NCI-H748 (cell line): Measurements from ENCODE around the gene SPOP.

ENCODE experiments used
- DNase-seq: peaks from one replicate; lab custom pipeline; 2025; ENCODE audit not compliant: unreplicated experiment; lab: John Stamatoyannopoulos, UW

Gene SPOP

GRCh38 chr17:49588726-49589576, 88.9 kb downstream of the SPOP start:
- no peak for DNase-seq

- no peak for DNase-seq
Measured at GRCh38 chr17:49588312-49588711, 89.6 kb downstream of the SPOP start.

GRCh38 chr17:49587366-49588073, 90.4 kb downstream of the SPOP start:
- DNase-seq: no peak

DNA sequence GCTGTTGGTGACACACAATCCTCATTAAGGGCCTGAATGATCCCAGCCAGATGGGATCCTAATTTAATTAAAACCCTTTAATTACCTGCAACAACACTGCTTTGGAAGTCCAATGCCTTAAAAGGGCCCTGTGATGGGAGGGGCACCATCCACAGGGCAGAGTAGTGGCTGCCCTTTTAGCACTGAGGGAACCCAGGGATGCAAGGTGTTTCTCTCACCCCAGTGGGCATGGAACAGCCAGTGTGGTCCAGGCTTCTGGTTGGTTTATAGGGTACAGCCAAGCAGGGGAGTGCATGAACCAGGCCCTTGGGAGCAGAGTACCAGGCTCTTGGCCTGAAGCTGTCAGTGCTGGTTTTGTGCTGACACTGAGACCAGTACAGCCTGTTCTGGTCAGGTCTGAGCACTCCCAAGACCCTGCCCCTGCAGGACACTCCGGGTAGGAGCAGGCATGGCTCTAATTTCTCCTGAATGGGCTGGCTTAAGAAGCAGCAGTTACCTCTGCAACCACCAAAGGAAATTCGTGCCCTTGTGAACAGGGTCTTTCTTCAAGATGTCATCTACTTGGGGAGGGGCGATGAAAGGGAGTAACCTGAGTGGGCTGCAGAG, 92.4 kb downstream of the SPOP start:
- no peak for DNase-seq

GRCh38 chr17:49583889-49584288, 94.0 kb downstream of the SPOP start:
- DNase-seq: no peak

DNA sequence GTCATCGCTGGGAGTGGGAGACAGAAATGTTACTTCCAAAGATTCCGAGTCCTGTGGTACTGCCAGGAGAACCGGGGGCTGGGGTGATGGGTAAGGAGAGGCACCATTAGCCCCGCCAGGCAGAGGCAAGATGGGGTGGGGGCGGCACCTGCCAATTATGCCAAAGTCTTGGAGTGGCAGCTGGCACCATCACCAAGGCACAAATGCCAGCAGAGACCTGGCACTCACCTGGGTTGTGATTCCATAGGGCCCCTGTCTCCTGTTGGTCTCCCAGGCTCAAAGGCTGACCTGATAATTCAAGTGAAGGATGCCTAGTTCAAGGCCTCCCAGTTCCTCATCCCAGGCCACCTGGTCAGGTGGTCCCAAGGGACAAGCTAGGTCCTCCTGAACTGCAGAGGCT, 94.7 kb downstream of the SPOP start:
- no peak for DNase-seq

- DNase-seq: no peak
Measured at GRCh38 chr17:49582789-49583188, 95.1 kb downstream of the SPOP start.

GRCh38 chr17:49582055-49582722, 95.7 kb downstream of the SPOP start:
- DNase-seq: no peak

DNA sequence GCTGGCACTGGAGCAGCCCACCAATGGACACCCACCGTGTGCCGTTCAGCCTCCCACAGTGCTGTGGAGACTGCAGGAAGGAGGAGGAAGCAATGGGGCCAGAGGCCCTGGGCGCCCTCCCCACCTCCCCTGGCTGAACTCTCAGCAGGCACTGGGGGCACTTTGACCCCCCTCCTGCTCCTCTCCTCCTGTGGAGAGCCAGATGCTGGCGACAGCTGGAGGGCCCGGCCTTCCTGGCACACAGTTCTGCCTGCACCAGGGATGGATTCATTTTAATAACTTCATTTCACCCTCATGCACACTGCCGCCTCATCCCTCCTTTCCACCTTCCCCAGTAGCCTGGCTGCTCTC, 96.3 kb downstream of the SPOP start:
- no peak for DNase-seq

- no peak for DNase-seq
Measured at GRCh38 chr17:49580981-49581647, 96.8 kb downstream of the SPOP start.

GRCh38 chr17:49580055-49580721, 97.7 kb downstream of the SPOP start:
- DNase-seq: no peak

DNA sequence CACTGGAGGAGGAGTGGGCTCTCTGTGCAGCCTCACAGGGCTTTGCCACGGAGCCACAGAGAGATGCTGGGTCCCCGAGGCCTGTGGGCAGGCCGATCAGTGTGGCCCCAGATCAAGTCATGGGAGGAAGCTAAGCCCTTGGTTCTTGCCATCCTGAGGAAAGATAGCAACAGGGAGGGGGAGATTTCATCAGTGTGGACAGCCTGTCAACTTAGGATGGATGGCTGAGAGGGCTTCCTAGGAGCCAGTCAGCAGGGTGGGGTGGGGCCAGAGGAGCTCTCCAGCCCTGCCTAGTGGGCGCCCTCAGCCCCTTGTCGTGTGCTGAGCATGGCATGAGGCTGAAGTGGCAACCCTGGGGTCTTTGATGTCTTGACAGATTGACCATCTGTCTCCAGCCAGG, 98.4 kb downstream of the SPOP start:
- DNase-seq: no peak

DNA sequence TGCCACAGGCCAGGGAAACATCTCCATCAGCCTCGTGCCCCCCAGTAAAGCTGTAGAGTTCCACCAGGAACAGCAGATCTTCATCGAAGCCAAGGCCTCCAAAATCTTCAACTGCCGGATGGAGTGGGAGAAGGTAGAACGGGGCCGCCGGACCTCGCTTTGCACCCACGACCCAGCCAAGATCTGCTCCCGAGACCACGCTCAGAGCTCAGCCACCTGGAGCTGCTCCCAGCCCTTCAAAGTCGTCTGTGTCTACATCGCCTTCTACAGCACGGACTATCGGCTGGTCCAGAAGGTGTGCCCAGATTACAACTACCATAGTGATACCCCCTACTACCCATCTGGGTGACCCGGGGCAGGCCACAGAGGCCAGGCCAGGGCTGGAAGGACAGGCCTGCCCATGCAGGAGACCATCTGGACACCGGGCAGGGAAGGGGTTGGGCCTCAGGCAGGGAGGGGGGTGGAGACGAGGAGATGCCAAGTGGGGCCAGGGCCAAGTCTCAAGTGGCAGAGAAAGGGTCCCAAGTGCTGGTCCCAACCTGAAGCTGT, 98.9 kb downstream of the SPOP start:
- DNase-seq: no peak

GRCh38 chr17:49578414-49578813, 99.5 kb downstream of the SPOP start:
- no peak for DNase-seq

- DNase-seq: no peak
Measured at GRCh38 chr17:49577963-49578362, 99.9 kb downstream of the SPOP start.

DNA sequence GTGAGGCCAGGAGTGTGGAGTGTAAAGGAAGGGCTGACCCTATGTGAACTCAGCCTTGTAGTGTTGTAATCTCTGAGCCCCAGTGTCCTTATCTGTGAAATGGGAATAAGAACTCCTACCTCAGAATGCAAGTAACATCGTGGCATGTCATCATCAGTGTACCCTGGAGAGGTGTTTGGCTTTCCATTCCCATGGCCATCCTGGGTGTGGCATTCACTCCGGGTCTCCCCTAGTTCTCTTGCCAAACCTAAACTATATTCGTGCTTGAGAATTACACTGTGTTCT, 100.3 kb downstream of the SPOP start:
- no peak for DNase-seq

- DNase-seq: peak; percentile 15
Measured at GRCh38 chr17:49576917-49577649, 100.8 kb downstream of the SPOP start.

DNA sequence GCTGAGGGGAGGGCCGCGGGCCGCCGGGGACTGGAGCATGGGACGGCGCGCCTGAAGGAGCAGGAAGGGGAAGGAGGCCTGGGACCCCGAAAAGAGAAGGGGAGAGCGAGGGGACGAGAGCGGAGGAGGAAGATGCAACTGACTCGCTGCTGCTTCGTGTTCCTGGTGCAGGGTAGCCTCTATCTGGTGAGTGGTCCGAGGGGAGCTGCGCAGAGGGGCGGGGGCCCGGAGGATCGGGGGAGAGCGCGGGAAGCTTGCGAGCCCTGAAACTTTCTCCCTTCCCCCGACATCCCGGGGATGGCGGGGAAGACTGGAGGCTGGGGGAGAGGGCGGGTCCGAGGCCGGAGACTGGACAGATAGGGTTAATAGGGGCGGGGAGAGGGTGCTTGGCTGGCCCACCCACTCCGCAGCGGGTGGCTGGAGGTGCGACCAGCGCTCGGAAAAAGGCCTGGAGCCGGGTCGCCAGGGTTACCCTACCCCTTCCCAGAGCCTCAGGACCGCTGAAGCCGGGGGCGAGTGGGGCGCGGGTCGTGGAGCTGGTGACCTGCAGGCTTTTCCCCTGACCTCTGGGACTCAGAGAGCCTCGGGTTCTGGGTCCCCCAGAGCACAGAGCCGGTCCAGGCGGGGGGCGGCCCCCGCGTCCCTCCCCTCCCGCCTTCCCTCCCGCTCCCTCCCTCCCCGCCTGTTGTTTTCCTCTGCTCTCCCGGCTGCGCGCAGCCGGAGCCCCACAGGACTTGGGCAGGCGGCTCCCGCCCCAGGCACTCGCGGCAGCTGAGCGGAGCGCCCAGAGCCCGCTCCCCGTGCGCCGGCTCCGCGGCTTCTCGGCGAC, 101.6 kb downstream of the SPOP start:
- DNase-seq: peak; percentile 66

- peak; percentile 77 for DNase-seq
Measured at GRCh38 chr17:49575679-49576087, 102.2 kb downstream of the SPOP start, which contains the start of gene NXPH3. NXPH3 (plus strand) TSS chr17:49575871; CDS start chr17:49576220, 349 bp downstream.
